ENCODE results near the gene UBE2H. TPM values are rescaled to one million over a fixed set of nuclear protein-coding genes. Genes with fewer than 3 reads are reported as not detected.
"Not testable (repeated sequence)": the region's sequence is repeated elsewhere in the genome, so short reads cannot be mapped to it uniquely, and the experiment has no call there.

Gene UBE2H
- total RNA-seq, 1 donor from 2014 or later = 79.9 TPM

GRCh38 chr7:129874722-129875121 lies 78.0 kb downstream of the UBE2H start:
- no peak for DNase-seq (ENCODE audit: low spot score)

GRCh38 chr7:129872054-129872453 lies 80.7 kb downstream of the UBE2H start:
- no peak for DNase-seq (ENCODE audit: low spot score)

DNA sequence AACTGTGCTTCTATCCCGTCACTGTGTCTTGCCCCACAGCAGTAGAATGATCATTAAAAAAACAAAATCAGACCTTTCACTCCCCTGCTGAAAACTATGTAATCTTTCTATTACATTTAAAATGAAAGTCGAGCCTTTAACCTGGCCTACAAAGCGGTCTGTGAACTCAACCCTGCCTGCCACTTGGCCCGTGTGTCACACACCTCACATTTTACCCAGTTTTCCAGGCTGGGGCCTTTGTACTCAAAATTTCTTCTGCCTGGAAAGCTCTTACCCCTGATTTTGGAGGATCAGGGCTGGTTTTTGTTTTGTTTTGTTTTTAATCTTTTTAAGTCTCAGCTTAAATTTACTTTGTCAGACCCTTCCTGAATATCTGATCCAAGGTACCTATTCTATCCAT lies 82.1 kb downstream of the UBE2H start:
- DNase-seq (ENCODE audit: low spot score) = no peak

DNA sequence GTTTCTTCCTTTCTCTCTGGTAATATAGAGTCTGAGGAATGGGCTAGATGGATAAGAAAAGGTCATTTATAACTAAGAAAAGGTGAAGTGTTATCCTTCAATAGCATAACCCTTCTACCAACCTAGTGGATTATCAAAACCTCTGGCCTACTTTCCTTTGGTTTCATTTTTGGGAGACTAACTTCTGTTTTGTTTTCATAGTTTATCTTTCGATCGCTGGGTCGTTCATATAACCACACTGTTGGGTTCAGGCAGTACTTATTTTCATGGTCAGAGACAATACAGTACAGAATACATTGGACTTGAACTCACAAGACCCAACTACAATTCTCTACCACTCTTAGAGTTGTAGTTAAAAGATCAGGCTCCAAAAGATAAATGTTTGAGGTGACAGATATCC lies 86.5 kb downstream of the UBE2H start:
- no peak for DNase-seq (ENCODE audit: low spot score)

- no peak for DNase-seq (ENCODE audit: low spot score)
Observed at GRCh38 chr7:129865925-129866201, 86.9 kb downstream of the UBE2H start.

- no peak for DNase-seq (ENCODE audit: low spot score)
Observed at GRCh38 chr7:129865093-129865924, 87.5 kb downstream of the UBE2H start.

GRCh38 chr7:129864676-129865075 lies 88.1 kb downstream of the UBE2H start:
- DNase-seq (ENCODE audit: low spot score) = not testable (repeated sequence)

DNA sequence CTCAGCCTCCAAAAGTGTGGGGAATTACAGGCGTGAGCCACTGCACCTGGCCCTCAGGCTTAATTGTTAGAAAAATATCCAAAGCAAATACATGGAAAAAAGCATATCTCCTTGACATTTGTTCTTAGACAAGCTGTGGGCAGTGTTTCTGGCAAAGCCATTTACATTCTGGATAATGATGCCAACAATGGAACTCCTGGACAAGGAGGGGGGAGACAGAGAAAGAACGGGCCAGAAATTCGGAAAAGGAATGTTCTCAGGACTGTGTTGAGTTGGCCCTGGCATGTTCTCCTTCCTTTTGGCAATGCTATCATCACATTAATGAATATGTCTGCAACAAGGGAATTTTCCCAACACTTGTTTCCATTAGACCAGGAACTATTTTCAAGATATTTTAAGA lies 88.7 kb downstream of the UBE2H start:
- DNase-seq (ENCODE audit: low spot score) = peak; percentile 20

DNA sequence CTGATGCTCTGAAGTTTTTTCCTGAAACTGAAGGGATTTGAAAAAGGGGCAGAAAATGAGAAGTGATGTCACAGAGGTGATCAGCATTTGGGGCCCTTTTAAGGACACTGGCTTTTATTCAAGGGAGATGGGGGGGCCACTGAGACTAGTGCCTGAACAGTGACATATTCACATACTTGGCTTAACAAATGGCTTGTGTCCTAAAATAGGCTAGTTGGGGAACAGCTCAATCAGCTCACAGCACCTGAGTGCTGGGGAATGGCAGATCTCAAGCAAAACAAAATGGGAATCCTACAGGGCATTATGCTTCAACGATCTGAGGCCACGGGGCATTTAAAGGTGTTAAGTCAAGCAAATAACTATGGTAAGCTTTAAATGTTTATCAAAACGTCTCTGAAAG lies 90.1 kb downstream of the UBE2H start:
- DNase-seq (ENCODE audit: low spot score) = no peak

GRCh38 chr7:129860784-129861183 lies 92.0 kb downstream of the UBE2H start:
- DNase-seq (ENCODE audit: low spot score) = not testable (repeated sequence)

GRCh38 chr7:129859183-129859582 lies 93.6 kb downstream of the UBE2H start:
- DNase-seq (ENCODE audit: low spot score) = no peak

GRCh38 chr7:129858490-129858889 lies 94.3 kb downstream of the UBE2H start:
- no peak for DNase-seq (ENCODE audit: low spot score)

GRCh38 chr7:129857313-129857712 lies 95.4 kb downstream of the UBE2H start:
- no peak for DNase-seq (ENCODE audit: low spot score)

- DNase-seq (ENCODE audit: low spot score) = no peak
Observed at GRCh38 chr7:129855935-129856717, 96.6 kb downstream of the UBE2H start.

GRCh38 chr7:129855234-129855673 lies 97.5 kb downstream of the UBE2H start:
- DNase-seq (ENCODE audit: low spot score) = no peak

DNA sequence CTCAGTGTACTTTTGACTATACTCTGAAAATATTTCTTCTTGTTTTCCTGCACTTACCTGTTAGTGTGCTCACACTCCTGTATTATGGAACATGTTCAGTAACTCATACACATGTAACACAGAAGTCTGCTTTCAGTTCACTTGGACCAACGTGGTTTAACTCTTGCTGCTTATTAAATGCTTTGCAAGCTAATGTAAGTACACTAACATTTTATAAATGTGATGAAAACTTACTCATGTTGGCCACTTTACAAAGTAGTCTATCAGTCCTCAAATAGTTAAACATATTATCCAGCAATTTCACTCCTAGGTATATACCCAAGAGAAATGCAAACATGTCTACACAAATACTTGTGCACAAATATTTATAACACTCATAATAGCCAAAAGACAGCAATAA lies 98.4 kb downstream of the UBE2H start:
- no peak for DNase-seq (ENCODE audit: low spot score)

DNA sequence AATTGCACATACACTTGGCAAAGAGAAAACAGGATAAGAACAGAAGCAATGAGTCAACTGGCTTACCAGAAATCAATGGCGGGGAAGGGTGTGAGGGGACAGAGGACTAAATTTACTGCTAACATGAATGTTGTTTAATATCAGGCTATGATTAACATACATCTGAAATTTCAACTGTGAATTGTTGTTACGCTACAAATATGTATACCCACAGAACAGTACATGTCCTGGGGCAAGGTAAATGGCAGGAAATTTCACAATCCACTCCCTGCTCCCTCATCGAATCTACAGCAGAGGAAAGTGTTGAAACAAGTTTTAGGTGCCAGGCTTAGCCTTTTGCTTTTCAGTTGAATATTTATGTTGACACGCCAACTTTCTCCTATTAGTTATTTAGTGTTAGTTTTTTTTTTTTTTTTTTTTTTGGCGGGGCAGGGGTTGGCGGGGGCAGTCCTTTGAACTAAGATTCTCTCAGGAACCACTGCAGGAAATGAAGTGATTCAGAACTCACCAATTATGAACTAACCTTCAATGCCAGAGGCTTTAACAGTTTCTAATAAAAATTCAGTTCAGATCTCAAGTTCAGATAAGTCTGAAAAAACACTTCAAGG lies 99.0 kb downstream of the UBE2H start:
- no peak for DNase-seq (ENCODE audit: low spot score)

GRCh38 chr7:129851809-129852208 lies 101.0 kb downstream of the UBE2H start:
- no peak for DNase-seq (ENCODE audit: low spot score)

- no peak for DNase-seq (ENCODE audit: low spot score)
Observed at GRCh38 chr7:129851174-129851573, 101.6 kb downstream of the UBE2H start.

DNA sequence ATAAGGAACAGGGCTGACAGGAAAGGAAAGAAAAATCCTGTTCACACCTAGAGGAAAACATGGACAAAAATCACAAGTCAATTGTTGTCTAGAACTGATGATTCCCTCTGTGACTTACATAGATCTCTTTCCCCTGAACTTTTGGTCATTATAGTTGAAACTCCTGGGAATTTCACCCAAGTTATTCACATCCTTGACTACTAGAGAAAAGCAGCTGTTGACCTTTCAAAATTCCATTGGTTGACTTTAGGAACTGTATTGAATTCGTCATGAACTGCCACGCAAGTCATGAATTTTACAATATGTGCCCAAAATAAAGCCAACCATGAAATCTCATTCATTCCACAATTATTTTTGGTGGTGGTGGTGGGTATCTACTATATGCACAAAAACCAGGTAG lies 104.3 kb downstream of the UBE2H start:
- DNase-seq (ENCODE audit: low spot score) = no peak

GRCh38 chr7:129845972-129846327 lies 106.8 kb downstream of the UBE2H start:
- no peak for DNase-seq (ENCODE audit: low spot score)

- no peak for DNase-seq (ENCODE audit: low spot score)
Observed at GRCh38 chr7:129845178-129845971, 107.4 kb downstream of the UBE2H start.
